Stimulated activated CD4-positive, alpha-beta T cell treated with anti-CD3 and anti-CD28 coated beads, Interleukin-12 subunit alpha, Interleukin-12 subunit beta, amount 100 ng/mL, for 48 hours (primary cell): Measurements from ENCODE around the gene OXNAD1.

ENCODE experiments used
- DNase-seq, 3 donors: peaks; one replicate each; pipeline ENCODE4 v3.0.0-alpha.2; 2020; ENCODE audit warnings: low read depth in 2 of 3, low spot score in 1 of 3

The OXNAD1 gene

GRCh38 chr3:16273867-16274266, 8.9 kb downstream of the OXNAD1 start:
- no peak for DNase-seq

- DNase-seq = no peak
These were observed 12.5 kb downstream of the OXNAD1 start for GRCh38 chr3:16277471-16277870.

- DNase-seq = no peak
These were observed 14.2 kb downstream of the OXNAD1 start for GRCh38 chr3:16279010-16279801.

- DNase-seq = no peak
These were observed 15.7 kb downstream of the OXNAD1 start for GRCh38 chr3:16280671-16281070.

- no peak for DNase-seq
These were observed 19.6 kb downstream of the OXNAD1 start for GRCh38 chr3:16284633-16285032.

- peak in 1 of 3 donors; percentile 45 for DNase-seq
These were observed 21.1 kb downstream of the OXNAD1 start for GRCh38 chr3:16286161-16286560.

GRCh38 chr3:16286751-16287543, 21.9 kb downstream of the OXNAD1 start:
- no peak for DNase-seq

- no peak for DNase-seq
These were observed 23.7 kb downstream of the OXNAD1 start for GRCh38 chr3:16288664-16289063.

GRCh38 chr3:16289144-16289889, 24.3 kb downstream of the OXNAD1 start:
- DNase-seq = no peak

GRCh38 chr3:16290007-16290826, 25.2 kb downstream of the OXNAD1 start:
- peak in 1 of 3 donors; percentile 53 for DNase-seq

- no peak for DNase-seq
These were observed 25.8 kb downstream of the OXNAD1 start for GRCh38 chr3:16290827-16291196.

GRCh38 chr3:16294844-16295243, 29.8 kb downstream of the OXNAD1 start:
- no peak for DNase-seq

- DNase-seq = no peak
These were observed 30.4 kb downstream of the OXNAD1 start for GRCh38 chr3:16295298-16295890.

GRCh38 chr3:16297997-16298885, 33.2 kb downstream of the OXNAD1 start:
- no peak for DNase-seq

- DNase-seq = no peak
These were observed 33.9 kb downstream of the OXNAD1 start for GRCh38 chr3:16298891-16299290.

- no peak for DNase-seq
These were observed 34.7 kb downstream of the OXNAD1 start for GRCh38 chr3:16299746-16300145.

GRCh38 chr3:16300307-16300706, 35.3 kb downstream of the OXNAD1 start:
- no peak for DNase-seq

GRCh38 chr3:16300881-16301359, 35.9 kb downstream of the OXNAD1 start:
- peak in 1 of 3 donors; percentile 35 for DNase-seq

GRCh38 chr3:16301507-16301906, 36.5 kb downstream of the OXNAD1 start:
- no peak for DNase-seq
